AG10803 (cell line): ENCODE data around the gene RORC.

Source experiments
- DNase-seq: peaks from one replicate; pipeline ENCODE4 v3.0.0; 2010; ENCODE audit warnings: low read depth
- H3K4me3 ChIP-seq: 2 replicates; pipeline ENCODE4 v1.5.1; 2011; ENCODE audit warnings: mild to moderate bottlenecking, low read length, control low read depth
- TF ChIP-seq, protein P1 (sequence below): conservative IDR thresholded peaks from 2 replicates; pipeline ENCODE4 v1.5.1; 2011; ENCODE audit warnings: mild to moderate bottlenecking, low read length, control low read depth, inconsistent platforms

The RORC gene

DNA sequence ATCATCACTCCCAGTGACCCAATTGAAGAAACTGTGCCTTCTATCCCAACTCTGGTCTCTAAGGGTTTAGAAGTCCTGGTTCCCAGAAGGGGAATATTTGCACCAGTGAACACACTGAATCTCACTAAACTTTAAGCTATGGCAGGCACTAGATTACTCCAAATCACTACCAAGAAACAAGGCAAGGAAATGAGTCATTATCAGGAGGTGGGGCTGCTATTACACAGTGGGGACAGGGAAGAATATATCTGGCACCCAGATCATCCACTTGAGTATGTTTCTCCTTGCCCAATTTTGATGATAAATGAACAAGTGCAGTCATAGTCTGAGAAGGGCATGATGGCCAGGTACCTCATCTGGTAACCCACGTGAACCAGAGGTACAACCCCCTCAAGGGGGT lies 75.3 kb downstream of the RORC start:
- peak; percentile 14 for DNase-seq
- H3K4me3 ChIP-seq, result no peak overlapping the region
- TF ChIP-seq, protein P1, sequence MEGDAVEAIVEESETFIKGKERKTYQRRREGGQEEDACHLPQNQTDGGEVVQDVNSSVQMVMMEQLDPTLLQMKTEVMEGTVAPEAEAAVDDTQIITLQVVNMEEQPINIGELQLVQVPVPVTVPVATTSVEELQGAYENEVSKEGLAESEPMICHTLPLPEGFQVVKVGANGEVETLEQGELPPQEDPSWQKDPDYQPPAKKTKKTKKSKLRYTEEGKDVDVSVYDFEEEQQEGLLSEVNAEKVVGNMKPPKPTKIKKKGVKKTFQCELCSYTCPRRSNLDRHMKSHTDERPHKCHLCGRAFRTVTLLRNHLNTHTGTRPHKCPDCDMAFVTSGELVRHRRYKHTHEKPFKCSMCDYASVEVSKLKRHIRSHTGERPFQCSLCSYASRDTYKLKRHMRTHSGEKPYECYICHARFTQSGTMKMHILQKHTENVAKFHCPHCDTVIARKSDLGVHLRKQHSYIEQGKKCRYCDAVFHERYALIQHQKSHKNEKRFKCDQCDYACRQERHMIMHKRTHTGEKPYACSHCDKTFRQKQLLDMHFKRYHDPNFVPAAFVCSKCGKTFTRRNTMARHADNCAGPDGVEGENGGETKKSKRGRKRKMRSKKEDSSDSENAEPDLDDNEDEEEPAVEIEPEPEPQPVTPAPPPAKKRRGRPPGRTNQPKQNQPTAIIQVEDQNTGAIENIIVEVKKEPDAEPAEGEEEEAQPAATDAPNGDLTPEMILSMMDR, result no peak
